A549 (cell line): ENCODE measurements around the gene KHDC4. TPM values are rescaled to one million over a fixed set of nuclear protein-coding genes. Genes with fewer than 3 reads are reported as not detected.
"Not testable (repeated sequence)": the region's sequence is repeated elsewhere in the genome, so short reads cannot be mapped to it uniquely, and the experiment has no call there.

ENCODE experiments used
- ATAC-seq, 2 experiments: fragments of 200-7000 bp in 1 of 2; fragments of >200 bp in 1 of 2; cut with Nextera tagmentation in 1 of 2; cut with Tn5 transposase in 1 of 2; 3 replicates each; pipeline versions ENCODE4 v1.8.0 to v1.9.1; 2018 to 2020; ENCODE audit warnings: mild to moderate bottlenecking in 1 of 2, moderate library complexity in 1 of 2
- CTCF ChIA-PET: fragments of 300-600 bp; sonication (Branson Sonifier 250); formaldehyde crosslinking; extraction: SDS; loops from one replicate; lab custom pipeline; 2021; ENCODE audit warnings: antibody characterized with exemption, inconsistent platforms; lab: Yijun Ruan, JAX
- POLR2A ChIA-PET: fragments of 350-600 bp; formaldehyde crosslinking; extraction: SDS; loops from one replicate; lab custom pipeline; 2021; ENCODE audit warnings: antibody characterized with exemption, inconsistent platforms; lab: Yijun Ruan, JAX
- DNase-seq, 2 experiments: peaks; one replicate each; pipeline versions ENCODE4 v3.0.0 to v3.0.0-alpha.2; 2011 to 2016; ENCODE audit warnings: low read depth in 1 of 2, low spot score in 1 of 2
- FAIRE-seq: peaks from 2 replicates; lab custom pipeline; 2011; peaks lifted over from hg19 to GRCh38; lab: Jason Lieb, UNC
- H3K27ac ChIP-seq, 2 experiments: fragments of >200 bp; sonication (Bioruptor Twin); formaldehyde crosslinking; 3 replicates each; pipeline ENCODE4 v1.5.1; 2016 to 2017
- H3K4me1 ChIP-seq: fragments of >200 bp; sonication (Bioruptor Twin); formaldehyde crosslinking; 3 replicates; pipeline ENCODE4 v1.6.1; 2016
- H3K4me2 ChIP-seq: fragments of >200 bp; sonication (Bioruptor Twin); formaldehyde crosslinking; 3 replicates; pipeline ENCODE4 v1.6.1; 2016
- H3K4me3 ChIP-seq: fragments of >200 bp; sonication (Bioruptor Twin); formaldehyde crosslinking; 3 replicates; pipeline ENCODE4 v1.5.1; 2016
- H3K9me3 ChIP-seq: fragments of >200 bp; sonication (Bioruptor Twin); formaldehyde crosslinking; 3 replicates; pipeline ENCODE4 v1.6.1; 2016
- CBX2 ChIP-seq: fragments of 200-600 bp; sonication (generic); IDR thresholded peaks from 2 replicates; pipeline ENCODE4 v1.6.1; 2016; ENCODE audit warnings: low read depth, mild to moderate bottlenecking, borderline replicate concordance
- CBX8 ChIP-seq: fragments of 200-600 bp; sonication (generic); IDR thresholded peaks from 2 replicates; pipeline ENCODE4 v1.6.1; 2016
- CHD4 ChIP-seq: fragments of 200-600 bp; sonication (generic); IDR thresholded peaks from 2 replicates; pipeline ENCODE4 v1.6.1; 2016; ENCODE audit warnings: antibody characterized with exemption, mild to moderate bottlenecking, borderline replicate concordance
- EHF ChIP-seq: fragments of 250-450 bp; sonication (Bioruptor Pico); IDR thresholded peaks from 2 replicates; pipeline ENCODE4 v1.5.0; 2020; ENCODE audit warnings: mild to moderate bottlenecking
- EP300 ChIP-seq, 2 experiments: fragments of >200 bp; sonication (Bioruptor Twin); formaldehyde crosslinking; IDR thresholded peaks; 2 replicates in 1 of 2; 3 replicates in 1 of 2; pipeline ENCODE4 v1.6.1; 2016 to 2017
- FOSL2 ChIP-seq, 2 experiments: fragments of 450-650 bp in 1 of 2; fragments of >200 bp in 1 of 2; sonication (Bioruptor Twin) in 1 of 2; formaldehyde crosslinking; IDR thresholded peaks; 2 replicates each; pipeline versions ENCODE4 v1.5.0 to v1.6.1; 2016 to 2020; ENCODE audit warnings: mild to moderate bottlenecking in 1 of 2, moderate library complexity in 1 of 2
- HDAC2 ChIP-seq: fragments of 200-600 bp; sonication (generic); IDR thresholded peaks from 2 replicates; pipeline ENCODE4 v1.6.1; 2016
- HES2 ChIP-seq: fragments of >200 bp; sonication (Bioruptor Twin); formaldehyde crosslinking; IDR thresholded peaks from 2 replicates; pipeline ENCODE4 v1.6.1; 2016
- KDM5A ChIP-seq: fragments of 200-600 bp; sonication (generic); IDR thresholded peaks from 2 replicates; pipeline ENCODE4 v1.6.1; 2016; ENCODE audit warnings: antibody characterized with exemption, mild to moderate bottlenecking
- MYC ChIP-seq: IDR thresholded peaks from 2 replicates; pipeline ENCODE4 v1.6.1; 2012; ENCODE audit warnings: mild to moderate bottlenecking, inconsistent platforms, low read length, improper control_type of control experiment, borderline replicate concordance
- PBX3 ChIP-seq: IDR thresholded peaks from 2 replicates; pipeline ENCODE4 v1.6.1; 2012
- PHF8 ChIP-seq: fragments of 200-600 bp; sonication (generic); IDR thresholded peaks from 2 replicates; pipeline ENCODE4 v1.6.1; 2016; ENCODE audit warnings: low read depth, mild to moderate bottlenecking, antibody characterized with exemption, moderate library complexity, borderline replicate concordance
- POLR2A ChIP-seq: IDR thresholded peaks from 2 replicates; pipeline ENCODE4 v1.6.1; 2012; ENCODE audit warnings: mild to moderate bottlenecking, low read length
- POLR2AphosphoS2 ChIP-seq: conservative IDR thresholded peaks from 2 replicates; pipeline ENCODE4 v1.6.1; 2012; ENCODE audit warnings: low read length, improper control_type of control experiment, inconsistent platforms
- RAD21 ChIP-seq, 2 experiments: fragments of >200 bp in 1 of 2; sonication (Bioruptor Twin) in 1 of 2; formaldehyde crosslinking in 1 of 2; IDR thresholded peaks in 1 of 2; conservative IDR thresholded peaks in 1 of 2; 2 replicates in 1 of 2; 3 replicates in 1 of 2; pipeline ENCODE4 v1.6.1; 2012 to 2018; ENCODE audit warnings: inconsistent platforms in 1 of 2
- RARB ChIP-seq: fragments of 250-450 bp; sonication (Bioruptor Pico); IDR thresholded peaks from 2 replicates; pipeline ENCODE4 v1.8.0; 2021; ENCODE audit warnings: mild to moderate bottlenecking, moderate library complexity
- RFX5 ChIP-seq: fragments of 450-650 bp; IDR thresholded peaks from 2 replicates; pipeline ENCODE4 v1.7.1; 2014; ENCODE audit warnings: antibody characterized with exemption, mild to moderate bottlenecking, moderate library complexity
- WGBS: methylation state at CpG from one replicate; pipeline ENCODE4 v1.1.6; 2017; ENCODE audit errors: missing lambda C conversion rate; 5-methylcytosine and 5-hydroxymethylcytosine counted together
- polyA plus RNA-seq, 4 experiments: library from polyadenylated mRNA; depleted of rRNA in 3 of 4; stranded (reverse); fragments of >200 nt; fragmentation: RNase III in 1 of 4; extraction: RNeasy Plus Mini Kit Qiagen cat#74134 plus additional on column Dnase treatment in 1 of 4; gene quantifications; 2 replicates in 3 of 4; 3 replicates in 1 of 4; pipeline ENCODE4 v1.2.3, GENCODE V29; 2011 to 2017
- TF ChIP-seq, protein P1 (sequence below): IDR thresholded peaks from 2 replicates; pipeline ENCODE4 v1.6.1; 2012; ENCODE audit warnings: low read depth, borderline replicate concordance

Gene KHDC4
- polyA plus RNA-seq, 2 of the 4 experiments (the other 2 are of a cell fraction): 37.7 to 72.3 TPM

DNA sequence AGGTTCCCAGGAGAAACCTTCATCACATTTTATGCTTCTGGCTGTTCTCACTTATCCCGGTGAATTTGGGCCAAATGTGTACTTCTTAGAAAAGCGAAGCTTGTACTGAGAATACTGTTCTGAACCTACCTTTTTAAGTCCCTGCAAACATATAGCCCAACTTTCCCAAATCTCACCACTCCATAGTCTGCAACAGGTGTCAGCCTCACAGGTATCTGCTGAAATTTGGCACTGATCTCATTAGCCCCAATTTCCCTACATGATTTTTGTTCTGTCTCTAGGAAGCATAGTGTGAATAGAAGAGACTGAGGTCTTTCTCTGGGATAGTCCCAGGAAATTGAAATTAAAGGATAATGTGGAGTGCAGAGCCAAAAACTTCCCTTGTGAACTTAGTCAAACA lies 34.5 kb downstream of the KHDC4 start (continued):
- TF ChIP-seq FOSL2 (IDR thresholded peaks at IDR 0.05): no peak
- no peak for TF ChIP-seq FOSL2 (CRISPR knock-in tag; IDR thresholded peaks at IDR 0.05)
- no peak for TF ChIP-seq CBX8

- Histone ChIP-seq H3K4me3 (no peak overlapping the region), H3K9me3 (no peaks in the 10 kb centered on the region), H3K4me1 (peaks cover 6% of the 10 kb centered on the region), H3K27ac (no peak overlapping the region), H3K4me2 (no peak overlapping the region)
- ChIA-PET CTCF (interaction anchor here (0.5 to 1.8 kb wide), 9 partner anchors 14 to 116 kb away, joined by 3 to 8 read pairs (median 3); no protein-coding TSS in a partner anchor), POLR2A (no interaction called here)
- WGBS: 85% methylated on average over 2 of the region's 2 CpGs
- DNase-seq (no peak), FAIRE-seq (no peak), ATAC-seq (no peak)
- TF ChIP-seq PBX3 (no peak), EP300 (IDR thresholded peaks at IDR 0.05) (no peak), PHF8 (no peak), EHF (CRISPR knock-in tag) (no peak), CBX2 (no peak), POLR2AphosphoS2 (no peak), HDAC2 (no peak), RFX5 (no peak)
- TF ChIP-seq, protein P1, sequence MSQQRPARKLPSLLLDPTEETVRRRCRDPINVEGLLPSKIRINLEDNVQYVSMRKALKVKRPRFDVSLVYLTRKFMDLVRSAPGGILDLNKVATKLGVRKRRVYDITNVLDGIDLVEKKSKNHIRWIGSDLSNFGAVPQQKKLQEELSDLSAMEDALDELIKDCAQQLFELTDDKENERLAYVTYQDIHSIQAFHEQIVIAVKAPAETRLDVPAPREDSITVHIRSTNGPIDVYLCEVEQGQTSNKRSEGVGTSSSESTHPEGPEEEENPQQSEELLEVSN: no peak
Observed at GRCh38 chr1:155898888-155899287, 35.3 kb downstream of the KHDC4 start.

- Histone ChIP-seq H3K4me2 (no peak overlapping the region), H3K9me3 (no peaks in the 10 kb centered on the region), H3K27ac (no peak overlapping the region), H3K4me1 (peaks cover 18% of the 10 kb centered on the region), H3K4me3 (no peak overlapping the region)
- ChIA-PET POLR2A (interaction anchor here (0.5 kb wide), 1 partner anchor 648 kb away, joined by 3 read pairs; no protein-coding TSS in a partner anchor), CTCF (interaction anchor here (0.6 to 1.8 kb wide), 6 partner anchors 13 to 169 kb away, joined by 3 to 8 read pairs (median 4); no protein-coding TSS in a partner anchor)
- no peak for FAIRE-seq
- no peak for DNase-seq
- TF ChIP-seq RAD21 (conservative IDR thresholded peaks at IDR 0.05 in 1 of 2, IDR thresholded peaks at IDR 0.05 in 1 of 2) (no peak), RARB (CRISPR knock-in tag) (no peak), POLR2A (no peak), KDM5A (no peak), CHD4 (no peak), HES2 (no peak), MYC (no peak)
- WGBS: 98% methylated on average over 1 of the region's 1 CpG
- ATAC-seq: no peak
Observed at GRCh38 chr1:155897746-155898145, 36.5 kb downstream of the KHDC4 start.

GRCh38 chr1:155896476-155896875 lies 37.7 kb downstream of the KHDC4 start:
- H3K9me3 ChIP-seq, H3K4me2 ChIP-seq, FAIRE-seq, H3K4me3 ChIP-seq, DNase-seq, POLR2A ChIA-PET, ATAC-seq, H3K27ac ChIP-seq: not testable (repeated sequence)
- H3K4me1 ChIP-seq: peaks cover 24% of the 10 kb centered on the region
- CTCF ChIA-PET: interaction anchor here (0.9 kb wide), 1 partner anchor 24 kb away, joined by 3 read pairs; no protein-coding TSS in a partner anchor
- WGBS: 91% methylated on average over 8 of the region's 8 CpGs

DNA sequence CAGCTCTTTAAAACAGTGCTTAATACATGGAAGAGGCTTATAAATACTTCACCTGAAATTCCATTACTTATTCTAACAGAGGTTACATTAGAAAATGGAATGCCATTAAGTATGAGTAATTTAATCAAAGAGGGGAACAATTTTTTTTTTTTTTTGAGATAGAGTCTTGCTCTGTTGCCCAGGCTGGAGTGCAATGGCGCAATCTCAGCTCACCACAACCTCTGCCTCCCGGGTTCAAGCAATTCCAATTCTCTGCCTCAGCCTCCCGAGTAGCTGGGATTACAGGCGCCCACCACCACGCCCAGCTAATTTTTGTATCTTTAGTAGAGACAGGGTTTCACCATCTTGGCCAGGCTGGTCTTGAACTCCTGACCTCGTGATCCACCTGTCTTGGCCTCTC lies 38.6 kb downstream of the KHDC4 start:
- ATAC-seq, H3K27ac ChIP-seq, DNase-seq, H3K4me2 ChIP-seq, H3K4me3 ChIP-seq, FAIRE-seq, H3K9me3 ChIP-seq: not testable (repeated sequence)
- POLR2A ChIA-PET: interaction anchor here (0.6 kb wide), 1 partner anchor 23 kb away, joined by 5 read pairs; no protein-coding TSS in a partner anchor
- CTCF ChIA-PET: interaction anchor here (0.8 to 1.2 kb wide), 2 partner anchors 16 to 42 kb away, joined by 3 read pairs; no protein-coding TSS in a partner anchor
- 92% methylated on average over 6 of the region's 6 CpGs for WGBS
- peaks cover 24% of the 10 kb centered on the region for H3K4me1 ChIP-seq
